Measurements from ENCODE around the gene UBE3C. TPM values are rescaled to one million over a fixed set of nuclear protein-coding genes. Genes with fewer than 3 reads are reported as not detected.

Gene UBE3C
- total and polyA plus RNA-seq, 2 donors (not counting 3 experiments of a cell fraction or from before 2014, with no cell fraction given), result 45.1 to 77.3 TPM

- POLR2A ChIA-PET, result no interaction called here
- H3K27ac ChIP-seq (ENCODE audit: insufficient read depth, low read depth, low read length), result peak overlapping the region; percentile 21
- peaks cover 7% of the 10 kb centered on the region for H3K79me2 ChIP-seq (ENCODE audit: control insufficient read depth, insufficient read depth, low read length)
- no peak for TF ChIP-seq MAX (IDR thresholded peaks at IDR 0.05; ENCODE audit: insufficient read depth, insufficient read length)
- TF ChIP-seq MYC (IDR thresholded peaks at IDR 0.05; ENCODE audit: low read depth, low read length), result no peak
- TF ChIP-seq JUN (IDR thresholded peaks at IDR 0.05; ENCODE audit: borderline replicate concordance, insufficient read depth, insufficient read length, low read depth), result no peak
- peak; percentile 53 for TF ChIP-seq GATA2 (IDR thresholded peaks at IDR 0.05; ENCODE audit: insufficient read depth, insufficient read length, low read depth, low read length)
- peaks cover 10 to 12% of the 10 kb centered on the region in 2 experiments for H3K36me3 ChIP-seq (ENCODE audit: control insufficient read depth in 2 of 2, extremely low read depth in 1 of 2, insufficient read depth in 2 of 2, low read length in 2 of 2)
- no peak overlapping the region for H3K9ac ChIP-seq (replicated peaks; ENCODE audit: extremely low read depth, insufficient read depth, low read length)
- FAIRE-seq (no peak), DNase-seq (ENCODE audit: low read depth, low spot score) (peak; percentile 29)
- no TSS peak for BruUV-seq (replicated peaks)
- dilution Hi-C loops (cut with MboI; ENCODE audit: extremely low pct_ligation_motif_present, low sequenced_read_pairs) (no loop called here), intact Hi-C loops (cut with micrococcal nuclease) (no loop called here)
- H3K9me1 ChIP-seq (replicated peaks; ENCODE audit: control insufficient read depth, extremely low read depth, insufficient read depth, low read length), result no peaks in the 10 kb centered on the region
- no peaks in the 10 kb centered on the region for H3K9me3 ChIP-seq (replicated peaks; ENCODE audit: control insufficient read depth, insufficient read depth, low read length)
- CTCF ChIA-PET, result no interaction called here
- no peak overlapping the region for H3K4me3 ChIP-seq (replicated peaks in 1 of 3; ENCODE audit: insufficient read depth in 1 of 3, low read depth in 1 of 3, low read length in 3 of 3)
- H4K20me1 ChIP-seq (replicated peaks; ENCODE audit: control insufficient read depth, extremely low read depth, insufficient read depth, low read length), result no peaks in the 10 kb centered on the region
- H2AFZ ChIP-seq (ENCODE audit: low read depth, low read length), result no peak overlapping the region
- H3K27me3 ChIP-seq (ENCODE audit: control insufficient read depth in 2 of 2, insufficient read depth in 2 of 2, low read length in 2 of 2), result no peaks in the 10 kb centered on the region
- peak overlapping the region; percentile 16 for H3K4me2 ChIP-seq (ENCODE audit: insufficient read depth, low read length)
- H3K4me1 ChIP-seq (ENCODE audit: control insufficient read depth, extremely low read depth, insufficient read depth, low read length), result peaks cover 11% of the 10 kb centered on the region
Measured at GRCh38 chr7:157235357-157236333, 96.9 kb downstream of the UBE3C start.

GRCh38 chr7:157238087-157238486 lies 99.4 kb downstream of the UBE3C start:
- ChIA-PET POLR2A (interaction anchor here (0.7 kb wide), 1 partner anchor 11 kb away, joined by 4 read pairs; no protein-coding TSS in a partner anchor), CTCF (interaction anchor here (1.5 to 2.1 kb wide), 2 partner anchors 12 to 17 kb away, joined by 5 to 11 read pairs; no protein-coding TSS in a partner anchor)
- TF ChIP-seq CTCF (IDR thresholded peaks at IDR 0.05; ENCODE audit: extremely low read depth in 1 of 2, insufficient read depth in 1 of 2, low read depth in 1 of 2, low read length in 2 of 2) (no peak), POLR2AphosphoS5 (IDR thresholded peaks at IDR 0.05; ENCODE audit: insufficient read depth, low read depth, low read length) (no peak), EZH2 (IDR thresholded peaks at IDR 0.05; ENCODE audit: borderline replicate concordance, low read depth, low read length, severe bottlenecking) (no peak), MYC (IDR thresholded peaks at IDR 0.05; ENCODE audit: low read depth, low read length) (no peak), FOS (IDR thresholded peaks at IDR 0.05; ENCODE audit: borderline replicate concordance, insufficient read depth, low read length) (no peak)
- DNase-seq (ENCODE audit: low read depth, low spot score), result no peak
- Histone ChIP-seq H3K79me2 (ENCODE audit: control insufficient read depth, insufficient read depth, low read length) (peaks cover 7% of the 10 kb centered on the region), H3K9me3 (replicated peaks; ENCODE audit: control insufficient read depth, insufficient read depth, low read length) (no peaks in the 10 kb centered on the region), H3K9me1 (replicated peaks; ENCODE audit: control insufficient read depth, extremely low read depth, insufficient read depth, low read length) (no peaks in the 10 kb centered on the region), H2AFZ (ENCODE audit: low read depth, low read length) (no peak overlapping the region), H3K9ac (replicated peaks; ENCODE audit: extremely low read depth, insufficient read depth, low read length) (no peak overlapping the region), H3K36me3 (ENCODE audit: control insufficient read depth in 2 of 2, extremely low read depth in 1 of 2, insufficient read depth in 2 of 2, low read length in 2 of 2) (peaks cover 4 to 10% of the 10 kb centered on the region in 2 experiments), H4K20me1 (replicated peaks; ENCODE audit: control insufficient read depth, extremely low read depth, insufficient read depth, low read length) (no peaks in the 10 kb centered on the region), H3K4me2 (ENCODE audit: insufficient read depth, low read length) (no peak overlapping the region), H3K27me3 (ENCODE audit: control insufficient read depth in 2 of 2, insufficient read depth in 2 of 2, low read length in 2 of 2) (no peaks in the 10 kb centered on the region), H3K4me3 (replicated peaks in 1 of 3; ENCODE audit: insufficient read depth in 1 of 3, low read depth in 1 of 3, low read length in 3 of 3) (no peak overlapping the region), H3K4me1 (ENCODE audit: control insufficient read depth, extremely low read depth, insufficient read depth, low read length) (peaks cover 11% of the 10 kb centered on the region), H3K27ac (ENCODE audit: insufficient read depth, low read depth, low read length) (no peak overlapping the region)
- no TSS peak for BruUV-seq (replicated peaks)
- FAIRE-seq, result no peak
- intact Hi-C loops (cut with micrococcal nuclease) (no loop called here), dilution Hi-C loops (cut with MboI; ENCODE audit: extremely low pct_ligation_motif_present, low sequenced_read_pairs) (no loop called here)

Measured in endothelial cell of umbilical vein (primary cell).